Activated CD8-positive, alpha-beta memory T cell treated with anti-CD3 and anti-CD28 coated beads, Interleukin-2, amount 10 ng/mL, durations not matched to agents 7 days and 5 days (primary cell): ENCODE data around the gene ASGR2. TPM values are rescaled to one million over a fixed set of nuclear protein-coding genes. Genes with fewer than 3 reads are reported as not detected.

Experiments used
- ATAC-seq: fragments of 150-1000 bp; cut with Tn5 transposase; one replicate; pipeline ENCODE4 v1.10.0; 2021; ENCODE audit warnings: moderate library complexity
- CTCF ChIA-PET: fragments of 350-600 bp; sonication (Branson Sonifier 250); formaldehyde crosslinking; loops from one replicate; lab custom pipeline; 2021; ENCODE audit warnings: antibody characterized with exemption; lab: Charles Lee
- DNase-seq: peaks from one replicate; pipeline ENCODE4 v3.0.0-alpha.2; 2020
- H3K27ac Mint-ChIP-seq: one replicate; pipeline ENCODE4 v1.8.0; 2021; ENCODE audit warnings: mild to moderate bottlenecking, mixed read lengths
- H3K27me3 Mint-ChIP-seq: one replicate; pipeline ENCODE4 v1.8.0; 2021; ENCODE audit warnings: mixed read lengths
- H3K36me3 Mint-ChIP-seq: one replicate; pipeline ENCODE4 v1.8.0; 2021; ENCODE audit warnings: mild to moderate bottlenecking, mixed read lengths
- H3K4me1 Mint-ChIP-seq: one replicate; pipeline ENCODE4 v1.8.0; 2021; ENCODE audit warnings: mixed read lengths
- H3K4me3 Mint-ChIP-seq: one replicate; pipeline ENCODE4 v1.8.0; 2021; ENCODE audit warnings: mild to moderate bottlenecking, moderate library complexity, mixed read lengths
- H3K9me3 Mint-ChIP-seq: one replicate; pipeline ENCODE4 v1.8.0; 2022; ENCODE audit warnings: low read depth, mixed read lengths
- total RNA-seq, 2 experiments: library from RNA; stranded (reverse); gene quantifications; one replicate each; pipeline ENCODE4 v1.2.3, GENCODE V29; 2021

The ASGR2 gene
- total RNA-seq, 2 experiments from 2014 or later: not detected

DNA sequence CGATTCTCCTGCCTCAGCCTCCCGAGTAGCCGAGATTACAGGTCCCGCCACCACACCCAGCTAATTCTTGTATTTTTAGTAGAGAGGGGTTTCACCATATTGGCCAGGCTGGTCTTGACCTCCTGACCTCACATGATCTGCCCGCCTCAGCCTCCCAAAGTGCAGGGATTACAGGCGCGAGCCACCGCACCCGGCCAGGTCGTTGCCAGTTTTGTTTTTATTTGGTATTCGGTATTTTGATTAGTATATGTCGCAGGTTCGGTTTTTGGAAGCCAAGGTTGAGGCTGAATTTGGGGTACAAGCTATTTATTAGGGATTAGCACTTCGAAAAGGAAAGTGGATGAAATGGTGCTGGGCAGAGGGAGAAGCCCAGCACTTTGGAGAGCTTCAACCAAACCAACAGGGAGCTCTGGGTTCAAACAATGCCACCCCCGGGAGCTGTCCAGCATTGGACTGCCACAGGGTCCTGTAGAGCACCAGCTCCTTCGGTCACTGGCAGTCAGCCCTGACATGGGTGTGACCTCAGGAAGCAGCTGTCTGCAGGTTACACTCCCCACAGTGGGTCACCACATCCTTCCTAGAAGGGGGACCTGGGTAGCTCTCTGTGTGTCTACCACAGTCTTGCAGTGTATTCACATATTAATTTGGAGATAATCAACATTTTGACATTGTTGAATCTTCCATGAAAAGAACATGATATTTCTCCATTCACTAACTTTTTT is 33.1 kb downstream of the ASGR2 start:
- DNase-seq (peak; percentile 90), ATAC-seq (peak; percentile 91)
- CTCF ChIA-PET: interaction anchor here (0.7 to 2.0 kb wide), 7 partner anchors 9 to 96 kb away, joined by 3 to 10 read pairs (median 4); no protein-coding TSS in a partner anchor
- no peaks in the 10 kb centered on the region for H3K36me3 Mint-ChIP-seq
- no peak overlapping the region for H3K27ac Mint-ChIP-seq
- H3K4me1 Mint-ChIP-seq: peaks cover 28% of the 10 kb centered on the region
- no peaks in the 10 kb centered on the region for H3K9me3 Mint-ChIP-seq
- peaks cover 42% of the 10 kb centered on the region for H3K27me3 Mint-ChIP-seq
- no peak overlapping the region for H3K4me3 Mint-ChIP-seq

DNA sequence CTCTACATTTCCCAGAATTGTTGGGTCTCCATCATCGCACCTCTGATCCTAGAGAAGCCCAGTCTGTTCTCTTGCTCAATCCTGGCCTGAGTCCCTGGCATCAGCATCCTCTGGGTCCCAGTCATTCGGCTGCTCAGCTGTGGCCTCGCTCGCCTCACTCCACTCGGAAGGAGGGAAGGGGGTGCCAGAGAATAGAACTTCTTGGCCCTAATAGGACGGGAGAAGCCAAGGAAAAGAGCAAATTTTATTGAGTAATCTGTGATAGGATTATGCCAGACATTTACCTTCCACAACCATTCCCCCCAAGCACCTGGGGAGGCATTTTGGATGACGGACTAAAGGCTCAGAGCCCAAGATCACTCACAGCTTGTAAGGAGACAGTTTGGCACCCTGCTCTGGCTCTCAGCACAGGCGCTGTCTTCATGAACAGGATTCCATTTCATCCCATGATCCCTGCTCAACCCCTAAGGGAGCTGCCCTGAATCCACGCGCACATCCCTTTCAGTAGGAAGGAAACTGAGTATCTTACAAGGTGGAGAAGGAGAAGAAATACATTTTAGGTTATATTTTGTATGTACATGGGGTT is 34.1 kb downstream of the ASGR2 start:
- DNase-seq: no peak
- Mint-ChIP-seq H3K9me3 (no peaks in the 10 kb centered on the region), H3K4me3 (no peak overlapping the region), H3K27ac (no peak overlapping the region), H3K36me3 (no peaks in the 10 kb centered on the region), H3K4me1 (peaks cover 28% of the 10 kb centered on the region), H3K27me3 (peaks cover 40% of the 10 kb centered on the region)
- CTCF ChIA-PET: interaction anchor here (1.0 to 2.0 kb wide), 4 partner anchors 29 to 170 kb away, joined by 3 to 10 read pairs (median 4); no protein-coding TSS in a partner anchor
- ATAC-seq: no peak

DNA sequence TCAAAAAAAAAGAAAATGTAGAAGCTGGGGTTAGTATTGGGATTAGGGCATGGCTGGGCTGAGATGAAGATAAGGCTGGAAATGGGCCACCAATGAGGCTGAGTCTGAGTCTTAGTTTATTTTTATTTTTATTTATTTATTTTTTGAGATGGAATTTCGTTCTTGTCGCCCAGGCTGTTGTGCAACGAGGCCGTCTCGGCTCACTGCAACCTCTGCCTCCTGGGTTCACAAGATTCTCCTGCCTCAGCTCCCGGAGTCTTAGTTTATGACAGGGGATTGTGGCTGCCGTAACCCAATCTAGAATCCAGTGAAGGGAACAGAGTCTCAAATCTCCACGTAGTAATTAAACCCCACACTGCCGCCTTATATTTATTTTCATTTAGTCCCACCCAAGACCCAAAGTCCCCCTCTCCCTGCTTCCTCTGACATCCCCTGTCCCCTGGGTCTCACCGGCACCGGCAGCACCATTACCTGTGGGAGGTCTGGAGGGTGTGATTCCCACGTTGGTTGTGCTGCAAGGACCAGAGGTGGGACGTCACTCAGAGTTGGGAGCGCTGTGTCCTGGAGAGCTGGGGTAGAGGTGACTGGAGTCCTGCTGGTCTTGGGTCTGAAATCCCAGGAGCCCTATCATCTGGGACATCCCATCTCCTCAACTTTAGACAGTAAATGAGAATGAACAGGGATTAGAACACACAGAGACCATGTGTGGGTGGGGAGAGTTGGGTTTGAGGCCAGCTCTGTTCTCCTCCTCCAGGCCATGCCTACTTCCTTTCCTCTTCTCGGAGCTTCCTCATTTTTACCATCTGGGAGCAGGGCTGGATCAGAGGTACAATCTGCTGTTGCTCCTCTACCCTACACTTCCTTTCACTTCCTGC is 34.8 kb downstream of the ASGR2 start, which contains the start of gene CLEC10A:
TSS of gene CLEC10A (minus strand) at position 671 of the 875 bp plus-strand sequence. CDS start 1,439 bp downstream, outside the sequence.
- CTCF ChIA-PET: interaction anchor here (1.0 to 1.5 kb wide), 2 partner anchors 34 to 169 kb away, joined by 3 read pairs; no protein-coding TSS in a partner anchor
- no peak within 1 kb of the TSS for H3K4me3 Mint-ChIP-seq

DNA sequence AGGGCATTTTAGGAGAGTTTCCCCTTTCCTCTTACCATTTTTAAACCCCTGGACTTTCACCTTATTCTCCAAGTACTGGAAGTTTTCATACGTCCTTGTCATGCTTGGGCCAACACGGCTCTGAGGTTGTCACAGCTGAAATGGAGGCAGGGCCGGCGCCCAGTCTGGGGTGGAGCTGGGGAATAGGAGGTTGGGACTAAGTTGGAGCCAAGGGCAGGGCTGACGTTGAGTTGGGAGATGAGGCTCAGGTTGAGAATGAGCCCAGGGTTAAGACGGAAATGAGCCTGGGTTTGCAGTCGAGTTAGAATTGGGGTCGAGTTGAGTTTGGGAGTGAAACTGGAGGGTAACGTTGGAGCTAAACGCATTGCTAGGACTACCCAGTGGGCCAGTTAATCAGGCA is 35.9 kb downstream of the ASGR2 start:
- peaks cover 24% of the 10 kb centered on the region for H3K4me1 Mint-ChIP-seq
- H3K27me3 Mint-ChIP-seq: peaks cover 36% of the 10 kb centered on the region
- DNase-seq (no peak), ATAC-seq (no peak)
- H3K4me3 Mint-ChIP-seq: no peak overlapping the region
- H3K9me3 Mint-ChIP-seq: no peaks in the 10 kb centered on the region
- no peaks in the 10 kb centered on the region for H3K36me3 Mint-ChIP-seq
- CTCF ChIA-PET: interaction anchor here (0.8 to 1.5 kb wide), 2 partner anchors 12 to 55 kb away, joined by 3 read pairs; no protein-coding TSS in a partner anchor
- H3K27ac Mint-ChIP-seq: no peak overlapping the region

More for the DNA sequence above, 34.8 kb downstream of the ASGR2 start, which contains the start of gene CLEC10A:
- Mint-ChIP-seq H3K27ac (no peak within 1 kb of the TSS), H3K4me1 (peaks cover 28% of the 10 kb centered on the region), H3K27me3 (peaks cover 40% of the 10 kb centered on the region), H3K9me3 (no peaks in the 10 kb centered on the region), H3K36me3 (no peaks in the 10 kb centered on the region)
- ATAC-seq (no peak), DNase-seq (no peak)

DNA sequence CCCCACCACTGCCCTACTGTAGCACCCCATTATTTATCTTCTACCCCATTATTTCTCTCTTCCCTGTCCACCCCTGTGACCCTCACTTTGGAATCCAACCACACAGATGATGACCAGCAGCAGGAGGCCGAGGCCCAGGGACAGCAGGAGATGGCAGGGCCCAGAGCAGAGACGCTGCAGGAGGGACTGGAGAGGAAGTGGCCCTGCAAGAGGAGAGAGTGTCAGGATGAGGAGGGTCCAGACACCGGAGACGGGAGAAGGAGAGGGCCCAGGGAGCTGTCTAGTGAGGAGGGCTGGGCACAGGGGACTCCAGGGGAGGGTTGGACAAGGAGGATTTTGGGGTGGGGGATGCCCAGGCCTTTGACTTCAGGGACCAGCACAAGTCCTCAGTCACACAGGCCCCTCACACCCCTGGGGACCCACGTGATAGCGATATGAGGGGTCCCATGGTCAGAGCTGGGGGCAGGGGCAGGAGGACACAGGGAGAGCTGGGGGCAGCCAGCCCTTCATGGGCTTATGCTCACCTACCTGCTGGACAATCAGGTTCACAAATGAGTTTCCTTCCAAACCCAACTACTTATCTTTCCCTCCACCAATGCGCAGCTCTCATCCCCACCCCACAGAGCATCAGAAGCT is 36.6 kb downstream of the ASGR2 start:
- H3K4me1 Mint-ChIP-seq: peaks cover 19% of the 10 kb centered on the region
- no peaks in the 10 kb centered on the region for H3K36me3 Mint-ChIP-seq
- no peak overlapping the region for H3K4me3 Mint-ChIP-seq
- ATAC-seq (no peak), DNase-seq (no peak)
- CTCF ChIA-PET: interaction anchor here (0.8 to 1.5 kb wide), 2 partner anchors 13 to 55 kb away, joined by 3 read pairs; no protein-coding TSS in a partner anchor
- no peaks in the 10 kb centered on the region for H3K9me3 Mint-ChIP-seq
- H3K27ac Mint-ChIP-seq: no peak overlapping the region
- H3K27me3 Mint-ChIP-seq: peaks cover 33% of the 10 kb centered on the region

DNA sequence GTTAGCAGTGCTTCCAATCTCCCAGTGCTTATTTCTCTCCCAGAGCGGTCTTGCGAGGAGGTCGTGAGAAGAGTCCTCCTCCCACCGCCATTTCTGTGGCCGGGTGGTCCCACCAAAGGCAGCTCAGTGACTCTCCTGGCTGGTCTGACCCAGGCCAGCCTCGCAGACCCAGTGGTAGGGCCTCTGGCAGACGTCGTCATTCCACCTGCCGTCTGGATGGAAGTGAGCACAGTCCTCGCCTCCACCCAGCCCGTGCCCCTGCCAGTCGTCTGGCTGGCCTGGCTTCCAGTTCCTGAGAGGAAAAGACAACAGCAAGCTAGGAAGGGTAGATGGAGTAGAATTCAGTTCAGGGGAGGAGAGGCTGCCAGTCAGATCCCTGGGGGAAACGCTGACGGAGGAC is 39.7 kb downstream of the ASGR2 start:
- Mint-ChIP-seq H3K27me3 (peaks cover 20% of the 10 kb centered on the region), H3K4me1 (no peaks in the 10 kb centered on the region), H3K36me3 (no peaks in the 10 kb centered on the region), H3K4me3 (no peak overlapping the region), H3K27ac (no peak overlapping the region), H3K9me3 (no peaks in the 10 kb centered on the region)
- DNase-seq (no peak), ATAC-seq (no peak)
- CTCF ChIA-PET: interaction anchor here (0.8 kb wide), 1 partner anchor 59 kb away, joined by 5 read pairs; no protein-coding TSS in a partner anchor

DNA sequence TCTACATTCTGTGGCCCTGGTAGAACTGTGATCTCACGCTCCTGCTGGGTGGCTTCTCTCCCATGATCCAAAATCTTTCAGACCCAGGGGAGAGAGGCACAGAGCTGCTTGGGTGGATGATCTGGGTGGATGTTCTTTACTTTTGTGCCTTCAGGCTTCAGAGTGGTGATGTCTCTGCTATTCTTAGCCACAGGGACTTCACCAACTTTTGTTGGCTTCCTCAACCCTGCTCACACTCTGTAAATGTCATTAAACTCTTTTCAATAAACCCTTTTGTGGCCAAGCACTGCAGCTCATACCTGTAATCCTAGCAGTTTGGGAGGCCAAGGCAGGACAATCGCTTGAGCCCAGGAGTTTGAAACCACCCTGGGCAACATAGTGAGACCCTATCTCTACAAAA is 42.2 kb downstream of the ASGR2 start:
- DNase-seq (no peak), ATAC-seq (no peak)
- no peaks in the 10 kb centered on the region for H3K36me3 Mint-ChIP-seq
- H3K4me3 Mint-ChIP-seq: no peak overlapping the region
- no peaks in the 10 kb centered on the region for H3K4me1 Mint-ChIP-seq
- peaks cover 22% of the 10 kb centered on the region for H3K27me3 Mint-ChIP-seq
- no peak overlapping the region for H3K27ac Mint-ChIP-seq
- H3K9me3 Mint-ChIP-seq: peaks cover 10% of the 10 kb centered on the region
- CTCF ChIA-PET: interaction anchor here (0.8 to 1.0 kb wide), 3 partner anchors 10 to 161 kb away, joined by 3 to 6 read pairs (median 4); no protein-coding TSS in a partner anchor

DNA sequence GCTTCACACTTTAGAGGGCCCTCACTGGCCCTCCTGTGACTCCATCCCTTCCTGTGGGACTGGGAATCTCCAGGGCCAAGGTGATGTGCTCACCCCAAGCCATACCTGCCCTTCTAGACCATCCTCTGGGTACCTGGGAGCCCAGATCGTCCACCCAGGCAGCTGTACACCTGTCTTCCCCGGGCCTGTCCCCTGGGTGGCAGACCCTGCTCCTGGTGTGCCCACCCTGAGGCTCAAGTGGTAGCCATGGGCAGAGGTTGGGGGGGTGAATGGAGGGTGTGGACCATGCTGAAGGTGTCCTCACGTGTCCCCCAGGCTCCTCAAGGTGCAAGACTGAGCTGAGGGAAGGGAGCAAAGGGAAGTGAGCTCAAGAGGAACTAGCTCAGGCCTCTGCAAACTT is 43.9 kb downstream of the ASGR2 start:
- CTCF ChIA-PET: interaction anchor here (0.6 kb wide), 1 partner anchor 32 kb away, joined by 3 read pairs; no protein-coding TSS in a partner anchor
- H3K9me3 Mint-ChIP-seq: peaks cover 10% of the 10 kb centered on the region
- H3K27me3 Mint-ChIP-seq: peaks cover 20% of the 10 kb centered on the region
- no peaks in the 10 kb centered on the region for H3K36me3 Mint-ChIP-seq
- no peaks in the 10 kb centered on the region for H3K4me1 Mint-ChIP-seq
- no peak overlapping the region for H3K27ac Mint-ChIP-seq
- DNase-seq (no peak), ATAC-seq (no peak)
- H3K4me3 Mint-ChIP-seq: no peak overlapping the region

DNA sequence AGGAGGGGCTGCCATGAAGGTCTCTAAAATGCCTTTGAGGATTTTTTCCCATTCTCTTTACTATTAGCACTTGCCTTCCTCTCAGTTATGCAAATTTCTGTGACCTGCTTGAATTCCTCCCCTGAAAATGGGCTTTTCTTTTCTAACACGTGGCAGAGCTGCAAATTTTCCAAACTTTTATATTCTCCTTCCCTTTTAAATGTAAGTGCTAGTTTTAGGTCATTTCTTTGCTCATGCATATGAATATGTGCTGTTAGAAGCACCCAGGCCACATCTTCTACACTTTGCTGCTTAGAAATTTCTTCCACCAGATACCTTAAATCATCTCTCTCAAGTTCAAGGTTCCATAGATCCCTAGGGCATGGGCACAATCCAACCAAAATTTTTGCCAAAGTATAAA is 46.4 kb downstream of the ASGR2 start:
- CTCF ChIA-PET: interaction anchor here (1.8 kb wide), 1 partner anchor 16 kb away, joined by 4 read pairs; no protein-coding TSS in a partner anchor
- H3K27ac Mint-ChIP-seq: no peak overlapping the region
- H3K4me3 Mint-ChIP-seq: no peak overlapping the region
- no peaks in the 10 kb centered on the region for H3K4me1 Mint-ChIP-seq
- H3K27me3 Mint-ChIP-seq: peaks cover 15% of the 10 kb centered on the region
- ATAC-seq: no peak
- no peaks in the 10 kb centered on the region for H3K36me3 Mint-ChIP-seq
- no peak for DNase-seq
- H3K9me3 Mint-ChIP-seq: peaks cover 10% of the 10 kb centered on the region

DNA sequence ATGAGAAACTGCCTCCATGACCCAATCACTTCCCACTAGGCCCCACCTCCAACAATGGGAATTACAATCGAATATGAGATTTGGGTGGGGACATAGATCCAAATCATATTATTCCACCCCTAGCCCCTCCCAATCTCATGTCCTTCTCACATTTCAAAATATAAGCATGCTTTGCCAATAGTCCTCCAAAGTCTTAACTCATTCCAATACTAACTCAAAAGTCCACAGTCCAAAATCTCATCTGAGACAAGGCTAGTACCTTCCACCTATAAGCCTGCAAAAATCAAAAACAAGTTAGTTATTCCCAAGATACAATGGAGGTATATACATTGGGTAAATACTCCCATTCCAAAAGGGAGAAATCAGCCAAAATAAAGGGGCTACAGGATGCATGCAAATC is 47.4 kb downstream of the ASGR2 start:
- CTCF ChIA-PET: interaction anchor here (1.8 kb wide), 1 partner anchor 15 kb away, joined by 4 read pairs; no protein-coding TSS in a partner anchor
- no peak overlapping the region for H3K27ac Mint-ChIP-seq

DNA sequence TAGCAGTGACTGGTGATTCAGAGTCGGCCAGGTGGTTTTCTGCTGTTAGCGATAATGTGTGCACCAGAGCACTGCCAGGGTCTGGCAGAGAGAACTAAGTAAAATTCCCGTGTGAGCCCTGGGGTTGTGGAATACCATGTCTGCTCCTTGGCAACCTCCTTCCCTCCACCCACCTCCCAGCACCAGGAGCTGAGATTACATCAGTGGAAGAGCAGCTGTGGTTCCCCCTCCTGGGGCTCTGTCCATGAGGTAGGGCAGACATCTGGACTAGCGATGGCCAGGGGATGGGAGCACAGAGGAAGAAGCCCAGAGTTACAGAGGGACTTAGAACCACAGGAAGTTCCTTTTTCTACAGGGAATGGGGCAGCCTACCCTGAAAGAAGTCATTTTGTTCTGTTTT is 50.4 kb downstream of the ASGR2 start:
- Mint-ChIP-seq H3K4me1 (no peaks in the 10 kb centered on the region), H3K9me3 (peaks cover 10% of the 10 kb centered on the region), H3K4me3 (no peak overlapping the region), H3K27me3 (peaks cover 11% of the 10 kb centered on the region), H3K27ac (no peak overlapping the region), H3K36me3 (no peaks in the 10 kb centered on the region)
- CTCF ChIA-PET: no interaction called here
- DNase-seq (no peak), ATAC-seq (no peak)

More for the DNA sequence above, 47.4 kb downstream of the ASGR2 start:
- Mint-ChIP-seq H3K27me3 (peaks cover 16% of the 10 kb centered on the region), H3K4me1 (no peaks in the 10 kb centered on the region), H3K36me3 (no peaks in the 10 kb centered on the region), H3K9me3 (peaks cover 10% of the 10 kb centered on the region), H3K4me3 (no peak overlapping the region)
- DNase-seq (no peak), ATAC-seq (no peak)

DNA sequence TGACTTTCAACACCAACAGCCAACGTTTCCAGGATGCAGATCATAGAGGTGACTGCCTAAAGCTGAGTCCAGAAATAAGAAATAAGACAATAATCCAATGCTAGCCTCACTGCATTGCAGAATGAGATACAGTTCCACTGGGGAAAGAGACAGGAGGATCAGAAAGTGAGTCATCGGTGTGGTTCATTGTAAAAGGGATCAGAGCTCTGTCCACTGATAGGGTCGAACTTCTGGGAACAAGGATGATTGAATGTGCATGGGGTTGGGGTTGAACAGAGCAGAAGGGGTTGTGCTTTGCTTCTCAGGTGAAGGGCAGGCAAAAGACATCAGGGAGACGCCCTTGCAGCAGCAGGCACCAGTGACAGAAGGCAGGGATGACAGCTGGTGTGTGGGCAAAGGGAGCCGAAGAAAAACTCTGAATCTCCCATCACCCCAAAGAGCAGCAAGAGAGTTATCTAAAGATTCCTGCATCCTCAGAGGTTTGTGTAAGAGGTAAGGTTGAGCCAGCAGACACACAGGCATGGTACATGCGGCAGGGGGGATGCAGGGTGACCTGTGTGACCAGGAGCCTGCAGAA is 51.0 kb downstream of the ASGR2 start:
- DNase-seq (no peak), ATAC-seq (no peak)
- H3K36me3 Mint-ChIP-seq: no peaks in the 10 kb centered on the region
- H3K4me1 Mint-ChIP-seq: no peaks in the 10 kb centered on the region
- no peak overlapping the region for H3K4me3 Mint-ChIP-seq
- H3K27ac Mint-ChIP-seq: no peak overlapping the region
- CTCF ChIA-PET: interaction anchor here (1.5 kb wide), 1 partner anchor 70 kb away, joined by 5 read pairs; no protein-coding TSS in a partner anchor
- H3K9me3 Mint-ChIP-seq: peaks cover 5% of the 10 kb centered on the region
- H3K27me3 Mint-ChIP-seq: peaks cover 11% of the 10 kb centered on the region
